Heart right ventricle (tissue), 16 donors: ENCODE measurements around the gene C8G. TPM values are rescaled to one million over a fixed set of nuclear protein-coding genes. Genes with fewer than 3 reads are reported as not detected.
A peak's percentile ranks its signal among the peaks of the same experiment; 100 is the strongest.

ENCODE experiments used
- ATAC-seq, 8 donors: fragments of 200-7000 bp; cut with Tn5 transposase; one replicate each; pipeline ENCODE4 v1.9.1; 2020; ENCODE audit warnings: mild to moderate bottlenecking in 8 of 8, moderate library complexity in 8 of 8, moderate number of reproducible peaks in 1 of 8
- DNase-seq, 2 donors: peaks; one replicate each; pipeline ENCODE4 v3.0.0-alpha.2; 2020
- H3K27ac ChIP-seq, 10 donors: fragments of 200-600 bp; sonication (generic) in 2 of 10; one replicate each; pipeline versions ENCODE4 v1.5.0 to v1.8.0; 2020 to 2022; ENCODE audit warnings: mild to moderate bottlenecking in 3 of 10
- H3K27me3 ChIP-seq, 7 donors: fragments of 200-600 bp; one replicate each; pipeline ENCODE4 v1.8.0; 2021 to 2022; ENCODE audit warnings: mild to moderate bottlenecking in 2 of 7
- H3K36me3 ChIP-seq, 9 donors: fragments of 200-600 bp; sonication (generic) in 1 of 9; one replicate each; pipeline versions ENCODE4 v1.5.0 to v1.8.0; 2020 to 2022; ENCODE audit warnings: mild to moderate bottlenecking in 2 of 9
- H3K4me1 ChIP-seq, 9 donors: fragments of 200-600 bp; sonication (generic) in 1 of 9; one replicate each; pipeline versions ENCODE4 v1.5.0 to v1.8.0; 2020 to 2022; ENCODE audit warnings: mild to moderate bottlenecking in 4 of 9
- H3K4me3 ChIP-seq, 10 donors: fragments of 200-600 bp; sonication (generic) in 2 of 10; one replicate each; pipeline versions ENCODE4 v1.5.0 to v1.8.0; 2020 to 2022; ENCODE audit warnings: mild to moderate bottlenecking in 7 of 10, moderate library complexity in 2 of 10
- H3K9me3 ChIP-seq, 11 donors: fragments of 200-600 bp in 10 of 11; sonication (generic) in 2 of 11; one replicate each; pipeline versions ENCODE4 v1.5.0 to v1.8.0; 2013 to 2022; ENCODE audit warnings: mild to moderate bottlenecking in 2 of 11, control low read depth in 1 of 11, moderate library complexity in 1 of 11
- WGBS, 2 donors: extraction: QIAGEN DNeasy Blood & Tissue Kit; methylation state at CpG; one replicate each; pipeline ENCODE4 v1.1.7; 2013; ENCODE audit warnings: inconsistent platforms in 1 of 2; 5-methylcytosine and 5-hydroxymethylcytosine counted together
- intact Hi-C, 10 donors: fragments of 100-400 bp; cut with DNase I; formaldehyde crosslinking; loops; one replicate each; pipeline versions ENCODE4 v1.11.1 to v1.14.2; 2022
- polyA plus RNA-seq, 2 donors: library from polyadenylated mRNA; stranded (reverse); fragments of 200-250 nt; gene quantifications; one replicate each; pipeline ENCODE4 v1.2.3, GENCODE V29; 2013
- total RNA-seq, 10 donors: library from RNA; stranded (reverse); fragmentation: NEBNext Ultra II Directional in 3 of 10; extraction: Animal tissue kit (Norgen Biotek cat#: 25700) in 3 of 10; gene quantifications; one replicate each; pipeline versions ENCODE4 v1.2.1 to v1.2.4, GENCODE V29; 2021 to 2023
- TF ChIP-seq, protein P1 (sequence below), 9 donors: fragments of 200-600 bp; sonication (generic) in 2 of 9; IDR thresholded peaks; one replicate each; pipeline versions ENCODE4 v1.5.0 to v1.8.0; 2021 to 2022; ENCODE audit warnings: antibody characterized with exemption in 9 of 9, mild to moderate bottlenecking in 5 of 9, moderate library complexity in 1 of 9
- donor health status: Arrhythmogenic right ventricular cardiomyopathy.
- donor health status: ischemic (EF 13 %, LVEDD 7.1; RV severe dilation, severe dysfunction).
- donor health status: healthy with polysubstance abuse.
- donor health status: DM: no; HTN: yes; CAD: no.
- donor health status: DM: no; HTN: no; CAD: no.
- donor health status: ischemic (EF 25% LVEDD 6.9; RV normal size, moderate dysfunction).
- donor health status: ischemic (EF 25% LVEDD 5.7; RV mildly dilated, moderate dysfunction).
- donor health status: healthy.
- donor health status: DM: yes; HTN: yes; CAD: no.
- donor health status: Ischemic cardiomyopathy.
- donor health status: ischemic (EF 35%, LVEDD 5.7; RV mildly dilated, moderate dysfunction).
- donor health status: nonischemic (EF 11% LVEDD 7.7; RV severe dilation, severe dysfunction).
- donor health status: DM: yes; HTN: yes; CAD: no.
- donor health status: PGD.
- donor health status: ischemic (EF 29% LVEDD 5.4; RV normal size, mild dysfunction).
- donor health status: nonischemic (EF 23%, LVEDD 6.1; RV moderate dilation, normal function).

The C8G gene
- total and polyA plus RNA-seq, 12 donors, result 1.2 to 10.0 (median 2.2) TPM

DNA sequence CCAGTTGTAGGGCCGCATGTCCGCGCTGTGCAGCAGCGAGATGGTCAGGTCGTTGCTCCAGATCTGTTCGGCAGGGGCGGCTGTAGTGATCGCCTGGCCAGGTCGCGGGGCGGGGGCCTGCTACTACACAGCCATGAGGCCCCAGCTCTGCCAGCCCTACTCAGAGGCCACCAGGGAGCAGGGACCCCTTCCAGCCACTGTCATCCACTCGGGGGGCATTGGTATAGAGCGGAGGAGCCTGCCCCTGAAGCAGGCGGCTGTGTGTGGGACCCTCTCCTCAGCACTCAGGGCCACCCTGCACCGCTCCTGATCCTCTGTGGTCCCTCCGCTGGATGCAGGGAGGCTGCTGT lies 2.2 kb upstream of the C8G start:
- intact Hi-C loops, result loop anchor here in 7 of 10 donors (5.0 kb wide), 6 partner anchors 41 to 151 kb away; partner anchors contain the start of genes PHPT1 (in 3 of the 7), TMEM141 (in 2 of the 7), AJM1 (in 1 of the 7) and MAMDC4 (in 1 of the 7)
- peak overlapping the region in 6 of 10 donors; percentile 94 to 99 (median 98) for H3K27ac ChIP-seq

DNA sequence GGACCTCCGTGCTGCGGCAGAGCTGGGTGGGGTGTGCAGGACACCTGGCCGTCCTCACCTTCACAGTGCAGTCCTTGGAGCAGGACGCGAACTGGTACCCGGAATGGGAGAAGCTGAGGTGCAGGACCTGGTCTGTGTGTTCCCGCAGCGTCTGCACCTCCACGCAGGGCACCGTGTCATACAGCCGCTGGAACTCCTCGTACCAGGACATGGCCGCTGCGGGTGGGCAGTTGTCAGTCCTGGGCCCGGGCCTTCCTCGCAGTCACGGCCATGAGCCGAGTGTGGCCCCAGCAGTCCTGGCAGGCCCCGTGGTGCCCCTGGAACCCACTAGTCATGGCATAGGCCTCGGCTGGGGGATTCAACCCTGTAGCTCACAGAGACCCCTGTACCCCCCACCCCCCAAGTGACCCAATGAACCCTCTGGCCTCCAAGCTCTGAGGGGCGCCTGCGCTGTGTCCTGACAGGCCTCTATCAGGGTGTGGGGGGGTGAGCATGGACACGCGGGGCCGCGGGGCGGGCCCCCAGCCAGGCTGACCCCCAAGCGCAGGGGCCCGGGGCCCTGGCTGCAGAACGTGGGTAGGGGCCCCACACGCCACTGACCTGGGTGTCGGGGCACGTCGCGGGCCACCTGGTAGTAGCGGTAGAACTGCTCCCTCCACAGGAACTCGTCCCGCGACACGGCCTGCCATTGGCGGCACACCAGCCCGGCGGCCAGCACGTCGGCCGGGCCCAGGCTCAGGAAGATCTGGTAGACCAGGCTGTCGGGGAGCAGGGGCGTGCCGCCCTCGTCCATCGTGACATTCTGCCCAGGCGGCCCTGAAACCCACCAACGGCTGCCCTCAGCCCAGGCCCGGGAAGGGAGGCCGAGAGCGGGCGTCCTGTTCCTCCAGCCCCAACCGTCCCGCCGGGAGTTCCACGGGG lies 1.5 kb upstream of the C8G start:
- DNase-seq (no peak), ATAC-seq (peak in 2 of 8 donors; percentile 0)
- Histone ChIP-seq H3K4me1 (peaks cover 18 to 70% (median 36%) of the 10 kb centered on the region in 9 donors), H3K27me3 (no peaks in the 10 kb centered on the region), H3K27ac (peak overlapping the region; percentile 94 to 99 (median 98)), H3K4me3 (peak overlapping the region; percentile 66 to 99 (median 92)), H3K9me3 (no peaks in the 10 kb centered on the region), H3K36me3 (peaks cover 10 to 45% (median 28%) of the 10 kb centered on the region in 9 donors)
- TF ChIP-seq, protein P1, sequence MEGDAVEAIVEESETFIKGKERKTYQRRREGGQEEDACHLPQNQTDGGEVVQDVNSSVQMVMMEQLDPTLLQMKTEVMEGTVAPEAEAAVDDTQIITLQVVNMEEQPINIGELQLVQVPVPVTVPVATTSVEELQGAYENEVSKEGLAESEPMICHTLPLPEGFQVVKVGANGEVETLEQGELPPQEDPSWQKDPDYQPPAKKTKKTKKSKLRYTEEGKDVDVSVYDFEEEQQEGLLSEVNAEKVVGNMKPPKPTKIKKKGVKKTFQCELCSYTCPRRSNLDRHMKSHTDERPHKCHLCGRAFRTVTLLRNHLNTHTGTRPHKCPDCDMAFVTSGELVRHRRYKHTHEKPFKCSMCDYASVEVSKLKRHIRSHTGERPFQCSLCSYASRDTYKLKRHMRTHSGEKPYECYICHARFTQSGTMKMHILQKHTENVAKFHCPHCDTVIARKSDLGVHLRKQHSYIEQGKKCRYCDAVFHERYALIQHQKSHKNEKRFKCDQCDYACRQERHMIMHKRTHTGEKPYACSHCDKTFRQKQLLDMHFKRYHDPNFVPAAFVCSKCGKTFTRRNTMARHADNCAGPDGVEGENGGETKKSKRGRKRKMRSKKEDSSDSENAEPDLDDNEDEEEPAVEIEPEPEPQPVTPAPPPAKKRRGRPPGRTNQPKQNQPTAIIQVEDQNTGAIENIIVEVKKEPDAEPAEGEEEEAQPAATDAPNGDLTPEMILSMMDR (IDR thresholded peaks at IDR 0.05), result peak in 3 of 9 donors; percentile 12 to 43 (median 43)
- intact Hi-C loops, result loop anchor here in 8 of 10 donors (1.0 to 5.0 kb wide), 12 partner anchors 41 to 153 kb away; partner anchors contain the start of genes PHPT1 (in 5 of the 8), TMEM141 (in 4 of the 8), AJM1 (in 2 of the 8) and TRAF2 (in 2 of the 8)
- WGBS, 2 donors, result 18 to 20% methylated on average over 56 to 61 of the region's 61 CpGs

More for the DNA sequence above, 2.2 kb upstream of the C8G start:
- no peak for ATAC-seq
- DNase-seq, result no peak
- H3K4me3 ChIP-seq, result peak overlapping the region in 9 of 10 donors; percentile 66 to 99 (median 95)
- TF ChIP-seq, protein P1 (IDR thresholded peaks at IDR 0.05), result no peak
- no peaks in the 10 kb centered on the region for H3K27me3 ChIP-seq
- peaks cover 10 to 48% (median 28%) of the 10 kb centered on the region in 9 donors for H3K36me3 ChIP-seq
- 92% methylated on average over 16 of the region's 16 CpGs for WGBS, 2 donors
- H3K4me1 ChIP-seq, result peaks cover 13 to 63% (median 31%) of the 10 kb centered on the region in 9 donors
- no peaks in the 10 kb centered on the region for H3K9me3 ChIP-seq

DNA sequence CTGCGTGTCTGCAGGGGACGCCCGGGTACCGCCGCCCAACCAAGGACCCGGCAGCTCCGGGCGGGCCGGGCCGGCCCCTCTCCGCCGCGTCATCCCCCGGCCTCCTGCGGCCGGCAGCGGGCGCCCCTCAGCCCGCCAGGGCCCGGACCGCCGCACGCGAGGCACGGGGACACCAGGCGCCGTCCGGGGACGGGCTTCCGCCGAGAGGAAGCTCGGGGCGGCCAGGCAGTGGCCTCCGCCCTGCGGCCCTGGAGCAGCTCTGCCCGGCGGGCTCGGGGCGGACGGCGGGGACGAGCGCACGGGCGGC lies 878 bp upstream of the C8G start:
- Histone ChIP-seq H3K27me3 (no peaks in the 10 kb centered on the region), H3K4me1 (peaks cover 22 to 74% (median 40%) of the 10 kb centered on the region in 9 donors), H3K36me3 (peaks cover 10 to 42% (median 28%) of the 10 kb centered on the region in 9 donors), H3K9me3 (no peaks in the 10 kb centered on the region), H3K27ac (peak overlapping the region; percentile 94 to 99 (median 98)), H3K4me3 (peak overlapping the region; percentile 66 to 99 (median 92))
- 0% methylated on average over 29 to 45 of the region's 45 CpGs for WGBS, 2 donors
- ATAC-seq (peak in 6 of 8 donors; percentile 0 to 61 (median 17)), DNase-seq (no peak)
- TF ChIP-seq, protein P1 (IDR thresholded peaks at IDR 0.05), result peak in 1 of 9 donors; percentile 8
- intact Hi-C loops, result loop anchor here in 8 of 10 donors (1.0 to 5.0 kb wide), 12 partner anchors 42 to 154 kb away; partner anchors contain the start of genes PHPT1 (in 5 of the 8), TMEM141 (in 4 of the 8), AJM1 (in 2 of the 8) and TRAF2 (in 2 of the 8)
